ENCODE data around the gene RAD51B.

RAD51B gene

DNA sequence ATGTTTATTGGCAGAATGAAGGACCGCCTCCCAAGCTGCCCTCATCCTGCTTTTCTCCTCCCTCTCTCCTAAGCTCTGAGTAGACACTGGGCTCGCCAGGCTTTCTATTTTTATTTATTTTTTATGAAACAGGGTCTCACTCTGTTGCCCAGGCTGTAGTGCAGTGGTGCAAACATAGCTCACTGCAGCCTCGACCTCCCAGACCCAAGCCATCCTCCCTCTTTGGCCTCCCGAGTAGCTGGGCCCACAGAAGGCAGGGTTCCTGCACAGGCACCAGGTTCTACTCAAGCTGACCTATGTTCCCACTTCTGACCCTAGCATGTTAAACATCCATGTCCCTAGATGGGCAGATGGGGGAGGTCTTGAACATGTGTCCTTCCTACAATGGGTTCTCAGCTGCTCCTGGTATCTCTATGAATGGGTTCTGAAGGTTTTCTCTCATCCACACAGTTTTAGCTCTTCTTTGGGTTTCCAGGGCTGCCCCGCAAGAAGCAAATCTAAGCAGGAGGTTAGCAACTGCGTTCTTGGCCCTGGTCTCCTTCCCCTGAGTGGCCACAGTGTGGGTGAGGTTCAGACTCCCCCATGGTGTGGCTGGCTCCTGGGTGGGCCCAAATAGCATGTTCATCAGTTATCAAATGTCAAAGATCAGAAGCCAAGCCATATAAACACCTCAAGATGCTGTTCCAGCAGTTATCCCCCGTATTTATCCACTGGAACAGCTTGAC, 805.9 kb downstream of the RAD51B start:
- Histone ChIP-seq H3K4me3 (replicated peaks; ENCODE audit: insufficient read depth, low read length) (no peak overlapping the region), H3K27me3 (ENCODE audit: insufficient read depth, poor library complexity, severe bottlenecking) (no peaks in the 10 kb centered on the region), H3K27ac (replicated peaks) (no peak overlapping the region)
- no peak for DNase-seq (ENCODE audit: low read depth in 1 of 2, low spot score in 1 of 2)
- TF ChIP-seq GABPA (IDR thresholded peaks at IDR 0.05; ENCODE audit: low read depth) (no peak), SPI1 (IDR thresholded peaks at IDR 0.05; ENCODE audit: borderline replicate concordance, low read depth) (no peak)

DNA sequence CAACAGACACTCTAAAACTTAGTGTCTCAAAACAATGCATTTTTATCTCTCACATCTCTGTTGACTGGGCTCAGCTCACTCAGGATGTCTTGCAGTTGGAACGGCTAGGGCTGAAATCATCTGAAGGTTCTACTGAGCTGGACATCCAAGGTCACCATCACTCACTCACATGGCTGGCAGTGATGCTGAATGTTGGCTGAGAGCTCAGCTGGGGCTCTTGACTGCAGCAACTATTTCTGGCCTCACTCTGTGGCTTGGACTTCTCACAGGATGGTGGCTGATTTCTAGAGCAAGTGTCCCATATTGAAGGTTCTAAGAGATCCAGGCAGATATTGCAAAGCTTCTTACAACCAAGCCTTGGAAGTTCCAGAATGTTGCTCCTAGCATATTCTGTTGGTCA, 806.8 kb downstream of the RAD51B start:
- no peak for DNase-seq (ENCODE audit: low read depth in 1 of 2, low spot score in 1 of 2)
- Histone ChIP-seq H3K27ac (replicated peaks) (no peak overlapping the region), H3K27me3 (ENCODE audit: insufficient read depth, poor library complexity, severe bottlenecking) (no peaks in the 10 kb centered on the region), H3K4me3 (replicated peaks; ENCODE audit: insufficient read depth, low read length) (no peak overlapping the region)
- TF ChIP-seq POLR2AphosphoS5 (IDR thresholded peaks at IDR 0.05; ENCODE audit: low read depth) (no peak), SPI1 (IDR thresholded peaks at IDR 0.05; ENCODE audit: borderline replicate concordance, low read depth) (no peak)
- TF ChIP-seq, protein P1, sequence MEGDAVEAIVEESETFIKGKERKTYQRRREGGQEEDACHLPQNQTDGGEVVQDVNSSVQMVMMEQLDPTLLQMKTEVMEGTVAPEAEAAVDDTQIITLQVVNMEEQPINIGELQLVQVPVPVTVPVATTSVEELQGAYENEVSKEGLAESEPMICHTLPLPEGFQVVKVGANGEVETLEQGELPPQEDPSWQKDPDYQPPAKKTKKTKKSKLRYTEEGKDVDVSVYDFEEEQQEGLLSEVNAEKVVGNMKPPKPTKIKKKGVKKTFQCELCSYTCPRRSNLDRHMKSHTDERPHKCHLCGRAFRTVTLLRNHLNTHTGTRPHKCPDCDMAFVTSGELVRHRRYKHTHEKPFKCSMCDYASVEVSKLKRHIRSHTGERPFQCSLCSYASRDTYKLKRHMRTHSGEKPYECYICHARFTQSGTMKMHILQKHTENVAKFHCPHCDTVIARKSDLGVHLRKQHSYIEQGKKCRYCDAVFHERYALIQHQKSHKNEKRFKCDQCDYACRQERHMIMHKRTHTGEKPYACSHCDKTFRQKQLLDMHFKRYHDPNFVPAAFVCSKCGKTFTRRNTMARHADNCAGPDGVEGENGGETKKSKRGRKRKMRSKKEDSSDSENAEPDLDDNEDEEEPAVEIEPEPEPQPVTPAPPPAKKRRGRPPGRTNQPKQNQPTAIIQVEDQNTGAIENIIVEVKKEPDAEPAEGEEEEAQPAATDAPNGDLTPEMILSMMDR (IDR thresholded peaks at IDR 0.05; ENCODE audit: insufficient read depth, low read length): no peak
- TF ChIP-seq, protein P2, sequence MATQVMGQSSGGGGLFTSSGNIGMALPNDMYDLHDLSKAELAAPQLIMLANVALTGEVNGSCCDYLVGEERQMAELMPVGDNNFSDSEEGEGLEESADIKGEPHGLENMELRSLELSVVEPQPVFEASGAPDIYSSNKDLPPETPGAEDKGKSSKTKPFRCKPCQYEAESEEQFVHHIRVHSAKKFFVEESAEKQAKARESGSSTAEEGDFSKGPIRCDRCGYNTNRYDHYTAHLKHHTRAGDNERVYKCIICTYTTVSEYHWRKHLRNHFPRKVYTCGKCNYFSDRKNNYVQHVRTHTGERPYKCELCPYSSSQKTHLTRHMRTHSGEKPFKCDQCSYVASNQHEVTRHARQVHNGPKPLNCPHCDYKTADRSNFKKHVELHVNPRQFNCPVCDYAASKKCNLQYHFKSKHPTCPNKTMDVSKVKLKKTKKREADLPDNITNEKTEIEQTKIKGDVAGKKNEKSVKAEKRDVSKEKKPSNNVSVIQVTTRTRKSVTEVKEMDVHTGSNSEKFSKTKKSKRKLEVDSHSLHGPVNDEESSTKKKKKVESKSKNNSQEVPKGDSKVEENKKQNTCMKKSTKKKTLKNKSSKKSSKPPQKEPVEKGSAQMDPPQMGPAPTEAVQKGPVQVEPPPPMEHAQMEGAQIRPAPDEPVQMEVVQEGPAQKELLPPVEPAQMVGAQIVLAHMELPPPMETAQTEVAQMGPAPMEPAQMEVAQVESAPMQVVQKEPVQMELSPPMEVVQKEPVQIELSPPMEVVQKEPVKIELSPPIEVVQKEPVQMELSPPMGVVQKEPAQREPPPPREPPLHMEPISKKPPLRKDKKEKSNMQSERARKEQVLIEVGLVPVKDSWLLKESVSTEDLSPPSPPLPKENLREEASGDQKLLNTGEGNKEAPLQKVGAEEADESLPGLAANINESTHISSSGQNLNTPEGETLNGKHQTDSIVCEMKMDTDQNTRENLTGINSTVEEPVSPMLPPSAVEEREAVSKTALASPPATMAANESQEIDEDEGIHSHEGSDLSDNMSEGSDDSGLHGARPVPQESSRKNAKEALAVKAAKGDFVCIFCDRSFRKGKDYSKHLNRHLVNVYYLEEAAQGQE (IDR thresholded peaks at IDR 0.05; ENCODE audit: insufficient replicate concordance, low read depth): no peak

DNA sequence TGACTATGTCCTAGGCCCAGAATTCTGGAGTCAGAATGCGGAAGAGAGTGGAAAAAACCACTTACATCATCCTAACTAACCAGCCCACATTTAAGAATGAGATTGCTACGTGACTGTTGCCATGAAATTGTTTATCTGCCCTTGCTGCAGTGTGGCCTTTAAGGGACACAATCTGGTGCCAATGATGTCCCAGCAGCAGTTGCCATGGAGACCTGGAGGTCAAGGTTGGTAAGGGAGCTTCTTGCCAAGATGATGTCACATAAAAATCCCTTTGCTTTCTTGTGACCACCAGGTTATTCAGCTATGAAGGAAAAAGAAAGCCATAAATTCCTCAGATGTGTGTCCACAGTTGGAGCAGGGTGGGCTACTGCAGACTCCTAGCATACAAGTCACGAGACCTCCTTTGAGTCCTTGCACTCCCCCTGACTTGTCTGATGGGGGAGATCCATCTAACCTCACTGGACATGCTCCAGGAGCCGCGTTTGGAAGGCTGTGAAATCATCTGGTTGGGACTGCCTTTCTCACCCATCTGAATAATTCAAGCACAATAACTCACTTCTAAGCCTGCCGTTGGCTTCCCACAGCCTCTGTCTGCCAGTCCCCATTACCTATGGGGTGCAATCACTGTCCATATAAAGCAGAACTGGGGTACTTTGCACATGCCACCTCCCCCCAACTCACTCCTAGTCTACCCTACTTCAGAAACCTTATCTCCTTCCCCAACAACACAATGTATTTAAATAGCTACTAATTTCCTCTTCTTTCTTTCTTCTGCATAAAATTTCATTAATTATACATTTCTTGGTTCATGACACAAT, 807.7 kb downstream of the RAD51B start:
- H3K27me3 ChIP-seq (ENCODE audit: insufficient read depth, poor library complexity, severe bottlenecking): no peaks in the 10 kb centered on the region

More for the DNA sequence above, 807.7 kb downstream of the RAD51B start:
- Histone ChIP-seq H3K27ac (replicated peaks) (no peak overlapping the region), H3K4me3 (replicated peaks; ENCODE audit: insufficient read depth, low read length) (no peak overlapping the region)
- TF ChIP-seq POLR2AphosphoS5 (IDR thresholded peaks at IDR 0.05; ENCODE audit: low read depth) (no peak), SPI1 (IDR thresholded peaks at IDR 0.05; ENCODE audit: borderline replicate concordance, low read depth) (no peak), GABPA (IDR thresholded peaks at IDR 0.05; ENCODE audit: low read depth) (no peak)
- TF ChIP-seq, protein P1 (IDR thresholded peaks at IDR 0.05; ENCODE audit: insufficient read depth, low read length): no peak
- TF ChIP-seq, protein P2 (IDR thresholded peaks at IDR 0.05; ENCODE audit: insufficient replicate concordance, low read depth): no peak
- no peak for DNase-seq (ENCODE audit: low read depth in 1 of 2, low spot score in 1 of 2)

All from HL-60 (cell line).